HG03045 (cell line): Measurements from ENCODE around the gene FAM25G.
"Not testable (repeated sequence)": the region's sequence is repeated elsewhere in the genome, so short reads cannot be mapped to it uniquely, and the experiment has no call there.

ENCODE experiments used
- ATAC-seq: cut with Tn5 transposase; IDR thresholded peaks from one replicate; pipeline ENCODE4 v1.9.1; 2021; ENCODE audit warnings: mild to moderate bottlenecking, moderate library complexity; ENCODE audit not compliant: unreplicated experiment

FAM25G gene

GRCh38 chr10:47465216-47465917 is 26.1 kb downstream of the FAM25G start:
- not testable (repeated sequence) for ATAC-seq

- not testable (repeated sequence) for ATAC-seq
Observed at GRCh38 chr10:47462577-47463358, 28.7 kb downstream of the FAM25G start.

GRCh38 chr10:47461261-47461687 is 30.2 kb downstream of the FAM25G start:
- ATAC-seq = not testable (repeated sequence)

- ATAC-seq = no peak
Observed at GRCh38 chr10:47458466-47459154, 32.9 kb downstream of the FAM25G start.

GRCh38 chr10:47457826-47458225 is 33.7 kb downstream of the FAM25G start:
- ATAC-seq = no peak

GRCh38 chr10:47457528-47457820 is 34.0 kb downstream of the FAM25G start:
- ATAC-seq = no peak

- ATAC-seq = no peak
Observed at GRCh38 chr10:47456794-47457527, 34.5 kb downstream of the FAM25G start.

GRCh38 chr10:47456079-47456785 is 35.3 kb downstream of the FAM25G start:
- ATAC-seq = no peak

GRCh38 chr10:47455350-47456078 is 36.0 kb downstream of the FAM25G start:
- not testable (repeated sequence) for ATAC-seq

GRCh38 chr10:47454780-47455058 is 36.8 kb downstream of the FAM25G start:
- ATAC-seq = no peak

GRCh38 chr10:47454008-47454779 is 37.3 kb downstream of the FAM25G start:
- no peak for ATAC-seq

- no peak for ATAC-seq
Observed at GRCh38 chr10:47453141-47454007, 38.1 kb downstream of the FAM25G start.

- ATAC-seq = no peak
Observed at GRCh38 chr10:47452495-47453140, 38.9 kb downstream of the FAM25G start.

- ATAC-seq = no peak
Observed at GRCh38 chr10:47451998-47452494, 39.5 kb downstream of the FAM25G start.

- no peak for ATAC-seq
Observed at GRCh38 chr10:47451273-47451997, 40.1 kb downstream of the FAM25G start.

GRCh38 chr10:47450442-47450841 is 41.1 kb downstream of the FAM25G start:
- no peak for ATAC-seq

- no peak for ATAC-seq
Observed at GRCh38 chr10:47449979-47450378, 41.5 kb downstream of the FAM25G start.
